Activated T-helper 17 cell treated with anti-CD3 and anti-CD28 coated beads, Interleukin-2, amount 50 U/mL, for 72 hours (primary cell): ENCODE results near the gene ATP6V1C2. TPM values are rescaled to one million over a fixed set of nuclear protein-coding genes. Genes with fewer than 3 reads are reported as not detected.
"Not testable (repeated sequence)": the region's sequence is repeated elsewhere in the genome, so short reads cannot be mapped to it uniquely, and the experiment has no call there.

Experiments used
- ATAC-seq: fragments of 150-1000 bp; cut with Tn5 transposase; replicated peaks from 2 replicates; pipeline ENCODE4 v1.10.0; 2021; ENCODE audit warnings: mild to moderate bottlenecking, moderate library complexity
- H3K27ac Mint-ChIP-seq: one replicate; pipeline ENCODE4 v1.8.0; 2022; ENCODE audit warnings: mixed read lengths
- H3K27me3 Mint-ChIP-seq: one replicate; pipeline ENCODE4 v1.8.0; 2022; ENCODE audit warnings: mixed read lengths
- H3K36me3 Mint-ChIP-seq: one replicate; pipeline ENCODE4 v1.8.0; 2022; ENCODE audit warnings: low read depth, mild to moderate bottlenecking, mixed read lengths
- H3K4me1 Mint-ChIP-seq: one replicate; pipeline ENCODE4 v1.8.0; 2022; ENCODE audit warnings: mixed read lengths
- H3K4me3 Mint-ChIP-seq: one replicate; pipeline ENCODE4 v1.8.0; 2022; ENCODE audit warnings: mild to moderate bottlenecking, mixed read lengths
- H3K9me3 Mint-ChIP-seq: one replicate; pipeline ENCODE4 v1.8.0; 2022; ENCODE audit warnings: mixed read lengths
- total RNA-seq, 2 donors: library from RNA; stranded (reverse); gene quantifications; one replicate each; pipeline ENCODE4 v1.2.3, GENCODE V29; 2022

Gene ATP6V1C2
- total RNA-seq, 2 donors from 2014 or later, result not detected

DNA sequence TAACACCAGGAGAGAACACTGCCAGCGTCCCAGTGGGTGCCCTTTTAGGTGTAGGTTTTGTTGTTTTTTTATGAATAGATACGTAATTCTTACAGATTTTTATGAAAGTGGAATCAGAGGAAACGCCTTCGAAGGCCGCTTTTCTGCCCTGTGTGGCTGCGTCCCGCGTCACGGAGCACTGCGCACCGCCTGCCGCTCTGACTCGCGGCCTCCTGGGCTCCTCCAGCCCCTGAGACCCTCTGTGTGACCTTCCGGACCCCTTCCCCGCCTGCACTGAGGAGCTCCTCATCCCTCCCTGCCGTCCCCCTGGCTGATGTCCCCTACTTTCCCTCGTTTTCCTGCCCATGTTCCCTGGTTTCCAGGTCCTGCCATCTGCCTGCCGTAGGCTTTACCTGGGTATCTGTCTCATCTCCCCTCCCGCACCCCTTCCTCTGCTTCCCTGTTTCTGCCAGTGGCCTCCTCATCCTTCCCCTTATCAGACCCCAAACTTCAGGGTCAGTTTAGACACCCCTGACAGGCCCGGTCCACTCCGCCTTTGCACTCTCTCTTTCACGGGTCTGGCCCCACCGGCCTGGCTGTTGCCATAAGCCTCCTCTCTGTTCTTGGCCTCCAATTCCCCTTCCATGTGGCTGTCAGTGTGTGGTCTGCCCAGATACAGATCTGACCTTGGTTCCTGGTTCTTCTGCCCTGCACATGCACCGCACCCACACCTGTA, 58.5 kb downstream of the ATP6V1C2 start:
- no peaks in the 10 kb centered on the region for H3K4me1 Mint-ChIP-seq
- H3K36me3 Mint-ChIP-seq, result peaks cover 64% of the 10 kb centered on the region
- ATAC-seq, result no peak
- no peak overlapping the region for H3K4me3 Mint-ChIP-seq
- H3K9me3 Mint-ChIP-seq, result no peaks in the 10 kb centered on the region
- no peak overlapping the region for H3K27ac Mint-ChIP-seq
- H3K27me3 Mint-ChIP-seq, result no peaks in the 10 kb centered on the region

DNA sequence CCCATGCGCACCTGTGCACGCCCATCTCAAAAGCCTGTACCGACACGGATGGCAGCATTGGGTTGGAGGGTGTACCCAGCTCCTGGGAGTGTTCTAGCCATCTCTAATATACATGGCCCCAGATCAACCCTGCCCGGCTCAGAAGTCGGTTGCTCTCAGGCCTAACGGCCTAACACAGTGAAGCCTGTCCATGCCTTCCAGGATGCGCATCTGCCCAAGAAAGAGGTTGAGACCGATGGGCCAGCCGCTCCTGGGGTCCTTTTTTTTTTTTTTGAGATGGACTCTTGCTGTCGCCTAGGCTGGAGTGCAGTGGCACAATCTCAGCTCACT, 59.0 kb downstream of the ATP6V1C2 start:
- no peaks in the 10 kb centered on the region for H3K27me3 Mint-ChIP-seq
- H3K36me3 Mint-ChIP-seq, result peaks cover 70% of the 10 kb centered on the region

DNA sequence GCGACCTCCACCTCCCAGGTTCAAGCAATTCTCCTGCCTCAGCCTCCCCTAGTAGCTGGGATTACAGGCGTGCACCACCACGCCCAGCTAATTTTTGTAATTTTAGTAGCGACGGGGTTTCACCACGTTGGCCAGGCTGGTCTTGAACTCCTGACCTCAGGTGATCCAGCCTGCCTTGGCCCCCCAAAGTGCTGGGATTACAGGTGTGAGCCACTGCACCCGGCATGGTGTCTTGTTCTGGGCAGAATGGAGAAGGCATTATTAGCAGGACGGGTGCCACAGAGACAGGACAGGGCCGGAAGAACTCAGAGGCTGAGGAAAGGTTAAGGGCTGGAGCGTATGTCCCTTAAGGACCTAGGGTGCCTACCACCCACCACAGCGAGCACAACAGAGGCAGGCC, 59.4 kb downstream of the ATP6V1C2 start:
- H3K4me1 Mint-ChIP-seq, H3K27ac Mint-ChIP-seq, H3K4me3 Mint-ChIP-seq, H3K9me3 Mint-ChIP-seq, H3K27me3 Mint-ChIP-seq, ATAC-seq: not testable (repeated sequence)
- H3K36me3 Mint-ChIP-seq, result peaks cover 73% of the 10 kb centered on the region

More for the DNA sequence above, 59.0 kb downstream of the ATP6V1C2 start:
- H3K9me3 Mint-ChIP-seq, result no peaks in the 10 kb centered on the region
- no peak overlapping the region for H3K4me3 Mint-ChIP-seq
- no peak overlapping the region for H3K27ac Mint-ChIP-seq
- H3K4me1 Mint-ChIP-seq, result no peaks in the 10 kb centered on the region
- no peak for ATAC-seq

DNA sequence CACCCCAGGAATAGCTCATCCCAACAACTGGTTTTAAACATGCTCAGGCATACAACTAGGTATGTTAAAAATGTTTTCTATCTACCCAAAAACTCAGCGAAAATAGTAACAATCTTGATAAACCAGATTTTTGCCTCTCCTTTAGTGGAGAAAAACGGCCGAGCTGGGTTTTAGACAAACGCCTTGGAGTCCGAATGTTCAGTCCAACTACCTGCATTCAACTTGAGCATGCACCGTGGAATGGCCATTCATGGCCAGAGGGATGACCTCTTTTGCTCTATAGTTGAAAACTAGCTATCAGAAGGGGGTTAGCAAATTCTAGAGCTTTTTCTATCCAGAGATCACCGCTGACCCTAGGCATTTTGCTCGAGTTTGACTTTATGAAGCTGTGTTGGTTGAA, 60.3 kb downstream of the ATP6V1C2 start:
- Mint-ChIP-seq H3K36me3 (peaks cover 83% of the 10 kb centered on the region), H3K27ac (no peak overlapping the region), H3K27me3 (no peaks in the 10 kb centered on the region), H3K9me3 (no peaks in the 10 kb centered on the region), H3K4me1 (no peaks in the 10 kb centered on the region), H3K4me3 (no peak overlapping the region)
- no peak for ATAC-seq

DNA sequence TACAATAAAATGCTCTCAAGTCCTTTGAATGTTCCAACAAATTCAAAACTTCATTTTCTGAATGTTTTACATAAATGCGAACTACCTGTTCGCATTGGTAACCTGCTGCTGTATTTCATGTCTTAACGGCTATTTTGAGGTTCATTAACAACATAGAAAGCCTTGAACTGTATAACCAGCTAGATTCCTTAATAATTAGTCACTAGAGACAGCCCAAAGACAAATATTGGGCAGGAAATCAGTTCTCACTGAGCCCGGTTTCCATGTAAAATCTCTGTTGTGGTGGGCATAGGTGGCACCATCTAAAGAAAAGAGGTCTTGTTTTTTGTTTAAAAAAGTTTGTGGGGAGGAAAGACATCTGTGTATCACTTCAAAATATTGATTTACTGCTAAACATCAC, 62.0 kb downstream of the ATP6V1C2 start:
- Mint-ChIP-seq H3K9me3 (no peaks in the 10 kb centered on the region), H3K4me1 (no peaks in the 10 kb centered on the region), H3K27me3 (no peaks in the 10 kb centered on the region), H3K27ac (no peak overlapping the region), H3K36me3 (peaks cover 94% of the 10 kb centered on the region), H3K4me3 (no peak overlapping the region)
- ATAC-seq, result no peak

DNA sequence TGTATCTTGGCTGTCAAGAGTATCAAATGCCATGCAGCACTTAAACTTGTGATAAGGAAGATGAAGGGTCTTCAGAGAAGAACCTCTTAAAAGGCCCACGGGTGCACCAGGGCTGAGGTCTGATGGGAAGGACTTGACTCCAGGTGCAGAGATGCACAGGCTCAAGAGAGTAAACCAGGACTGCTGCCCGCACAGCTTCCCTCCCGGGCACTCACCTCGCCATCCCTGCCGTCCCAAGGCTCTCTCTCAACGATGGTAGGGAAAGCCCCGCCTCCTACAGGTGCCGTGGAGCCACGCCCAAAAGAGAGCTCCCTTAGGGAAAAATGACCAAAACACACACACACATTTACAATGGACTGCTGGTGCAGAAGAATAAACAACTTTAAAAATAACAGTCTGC, 63.3 kb downstream of the ATP6V1C2 start:
- Mint-ChIP-seq H3K4me1 (no peaks in the 10 kb centered on the region), H3K4me3 (no peak overlapping the region), H3K27ac (no peak overlapping the region), H3K27me3 (no peaks in the 10 kb centered on the region), H3K36me3 (peaks cover 100% of the 10 kb centered on the region), H3K9me3 (no peaks in the 10 kb centered on the region)
- ATAC-seq, result no peak

DNA sequence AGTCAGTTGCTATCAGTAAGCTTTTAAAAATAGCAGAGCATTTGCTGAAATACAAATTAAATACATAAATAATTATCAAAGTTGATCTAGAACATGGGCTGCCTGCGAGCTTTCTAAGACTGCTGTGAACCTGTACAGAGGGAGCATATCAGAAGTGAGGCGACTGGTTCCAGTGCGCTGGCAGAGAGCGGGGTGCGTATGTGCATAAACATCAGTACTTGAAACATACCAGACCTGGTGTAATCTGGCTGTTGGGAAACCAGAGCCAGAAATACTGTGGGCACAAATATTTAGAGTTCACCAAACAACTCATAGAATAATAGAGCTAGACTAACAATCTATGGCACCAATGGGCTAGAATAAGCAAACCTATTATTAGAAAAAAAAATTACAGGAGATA, 63.8 kb downstream of the ATP6V1C2 start:
- H3K36me3 Mint-ChIP-seq, result peaks cover 100% of the 10 kb centered on the region
- H3K4me1 Mint-ChIP-seq, result peaks cover 2% of the 10 kb centered on the region
- no peak overlapping the region for H3K27ac Mint-ChIP-seq
- no peak overlapping the region for H3K4me3 Mint-ChIP-seq
- ATAC-seq, result no peak
- H3K9me3 Mint-ChIP-seq, result no peaks in the 10 kb centered on the region
- no peaks in the 10 kb centered on the region for H3K27me3 Mint-ChIP-seq

DNA sequence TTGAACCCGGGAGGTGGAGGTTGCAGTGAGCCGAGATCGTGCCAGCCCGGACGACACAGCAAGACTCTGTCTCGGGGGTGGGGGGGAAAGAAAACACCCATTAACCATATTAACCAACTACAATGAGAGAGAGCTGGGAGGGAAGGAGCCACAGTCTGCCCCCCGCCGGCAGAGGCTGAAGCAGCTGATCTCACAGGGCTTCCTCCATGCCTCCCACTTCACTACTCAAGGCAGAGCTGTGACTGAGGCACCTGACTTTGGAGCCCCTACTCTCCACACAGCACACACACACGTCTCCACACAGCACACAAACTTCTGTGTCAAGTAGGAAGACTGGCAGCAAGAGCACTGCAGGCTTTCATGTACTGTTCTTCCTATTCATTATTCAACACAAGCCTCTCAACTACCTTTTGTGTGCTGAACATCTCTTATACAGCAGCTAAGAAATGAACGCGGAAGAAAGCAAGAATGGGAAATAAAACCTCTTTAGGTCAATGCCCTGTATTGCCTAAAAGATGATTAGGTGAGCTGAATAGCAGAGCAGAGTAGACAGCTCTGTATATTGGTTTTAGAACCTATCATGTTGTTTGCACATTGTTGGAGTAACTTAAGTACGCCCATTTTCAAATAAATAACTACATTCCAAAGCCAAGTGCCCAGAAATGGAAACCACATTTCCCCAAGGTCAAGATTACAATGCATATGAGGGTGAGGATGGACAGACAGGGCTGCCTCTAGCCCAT, 65.0 kb downstream of the ATP6V1C2 start:
- no peak overlapping the region for H3K27ac Mint-ChIP-seq
- no peaks in the 10 kb centered on the region for H3K27me3 Mint-ChIP-seq
- no peak overlapping the region for H3K4me3 Mint-ChIP-seq
- peaks cover 12% of the 10 kb centered on the region for H3K4me1 Mint-ChIP-seq
- peaks cover 100% of the 10 kb centered on the region for H3K36me3 Mint-ChIP-seq
- no peak for ATAC-seq
- no peaks in the 10 kb centered on the region for H3K9me3 Mint-ChIP-seq

DNA sequence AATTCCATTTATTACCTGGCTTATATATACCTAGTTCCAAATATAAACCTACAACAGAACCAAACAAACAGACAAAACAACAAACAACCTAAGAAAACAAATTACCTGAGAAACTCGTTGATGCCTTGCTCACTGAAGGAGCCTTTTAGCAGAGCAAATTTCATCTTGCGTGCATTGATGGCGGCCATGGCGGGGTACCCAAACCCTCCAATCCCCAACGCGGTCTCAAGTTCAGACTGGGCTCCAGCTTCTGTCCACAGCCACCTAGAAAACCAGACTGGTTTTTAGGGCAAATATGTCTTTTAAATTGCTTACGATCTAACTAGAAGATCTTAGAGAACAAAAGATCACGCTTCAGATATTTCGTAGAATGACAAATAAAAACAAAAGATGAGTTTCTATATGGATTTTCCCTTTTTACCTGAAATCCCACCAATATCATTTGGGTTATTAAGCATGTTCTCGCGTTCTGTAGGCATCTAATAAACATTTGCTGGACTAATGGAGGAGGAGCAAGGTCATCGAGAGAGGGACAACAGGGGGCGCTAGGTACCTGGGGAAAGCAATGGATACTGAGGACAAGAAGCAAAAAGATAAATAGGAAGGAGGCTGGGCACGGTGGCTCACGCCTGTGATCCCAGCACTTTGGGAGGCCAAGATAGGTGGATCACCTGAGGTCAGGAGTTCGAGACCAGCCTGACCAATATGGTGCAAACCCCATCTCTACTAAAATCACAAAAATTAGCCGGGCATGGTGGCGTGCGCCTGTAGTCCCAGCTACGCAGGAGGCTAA, 65.9 kb downstream of the ATP6V1C2 start:
- H3K27me3 Mint-ChIP-seq, result no peaks in the 10 kb centered on the region
- peaks cover 100% of the 10 kb centered on the region for H3K36me3 Mint-ChIP-seq
- no peak overlapping the region for H3K4me3 Mint-ChIP-seq
- no peak for ATAC-seq
- H3K27ac Mint-ChIP-seq, result peak overlapping the region; percentile 8
- H3K4me1 Mint-ChIP-seq, result peaks cover 22% of the 10 kb centered on the region
- H3K9me3 Mint-ChIP-seq, result no peaks in the 10 kb centered on the region

DNA sequence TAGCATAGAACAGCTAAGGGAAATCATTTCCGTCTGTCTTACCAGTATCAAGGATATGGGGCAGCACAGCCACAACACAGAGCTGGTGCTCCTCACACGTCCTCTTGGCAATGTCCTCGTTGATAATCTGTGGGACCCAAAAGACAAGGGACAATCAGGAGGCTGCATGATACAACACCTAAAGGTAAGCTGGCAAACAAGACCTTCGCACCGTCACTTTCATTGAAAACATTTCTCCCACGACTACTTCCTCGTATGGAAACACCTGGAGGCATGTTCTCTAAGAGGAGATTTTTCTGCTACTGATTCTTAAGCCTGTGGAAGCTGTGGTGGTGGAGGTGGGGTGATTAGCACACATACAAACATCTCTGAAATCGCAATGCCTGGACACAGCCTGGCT, 67.4 kb downstream of the ATP6V1C2 start:
- H3K9me3 Mint-ChIP-seq, result no peaks in the 10 kb centered on the region
- no peak overlapping the region for H3K27ac Mint-ChIP-seq
- H3K27me3 Mint-ChIP-seq, result no peaks in the 10 kb centered on the region
- no peak for ATAC-seq
- H3K4me3 Mint-ChIP-seq, result no peak overlapping the region
- peaks cover 100% of the 10 kb centered on the region for H3K36me3 Mint-ChIP-seq
- peaks cover 28% of the 10 kb centered on the region for H3K4me1 Mint-ChIP-seq

DNA sequence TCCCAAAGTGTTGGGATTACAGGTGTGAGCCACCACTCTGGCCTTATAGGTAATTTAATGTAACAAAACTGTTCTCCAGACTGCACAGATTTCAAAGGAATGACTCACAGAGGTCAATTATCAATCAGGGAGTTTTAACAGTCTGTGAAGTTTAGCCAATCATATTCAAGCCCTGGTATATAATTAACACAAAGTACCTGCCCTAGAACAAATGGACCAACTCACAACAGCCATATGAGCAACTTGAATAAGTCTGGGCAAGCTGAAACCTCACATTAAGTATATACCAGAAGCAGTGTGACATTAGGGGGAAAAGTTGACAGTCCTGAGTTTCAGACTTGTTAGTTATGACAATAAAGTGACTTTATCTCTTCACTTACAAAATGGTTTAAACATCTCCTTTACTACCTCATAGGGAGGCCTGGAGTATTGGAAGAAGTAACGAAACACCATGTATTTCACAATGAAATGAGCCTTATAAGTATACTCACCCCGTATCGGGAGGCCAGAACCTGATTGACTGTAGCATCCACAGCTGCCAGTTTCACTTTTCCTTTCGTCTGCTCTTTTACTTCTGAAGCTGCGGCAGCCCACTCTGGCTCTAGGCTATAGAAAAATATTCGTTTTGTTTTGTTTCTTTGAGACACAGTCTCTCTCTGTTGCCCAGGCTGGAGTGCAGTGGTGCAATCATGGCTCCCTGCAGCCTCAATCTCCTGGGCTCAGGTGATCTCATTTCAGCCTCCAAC, 69.0 kb downstream of the ATP6V1C2 start:
- peak overlapping the region; percentile 91 for H3K27ac Mint-ChIP-seq
- H3K4me3 Mint-ChIP-seq, result peak overlapping the region; percentile 83
- H3K27me3 Mint-ChIP-seq, result no peaks in the 10 kb centered on the region

DNA sequence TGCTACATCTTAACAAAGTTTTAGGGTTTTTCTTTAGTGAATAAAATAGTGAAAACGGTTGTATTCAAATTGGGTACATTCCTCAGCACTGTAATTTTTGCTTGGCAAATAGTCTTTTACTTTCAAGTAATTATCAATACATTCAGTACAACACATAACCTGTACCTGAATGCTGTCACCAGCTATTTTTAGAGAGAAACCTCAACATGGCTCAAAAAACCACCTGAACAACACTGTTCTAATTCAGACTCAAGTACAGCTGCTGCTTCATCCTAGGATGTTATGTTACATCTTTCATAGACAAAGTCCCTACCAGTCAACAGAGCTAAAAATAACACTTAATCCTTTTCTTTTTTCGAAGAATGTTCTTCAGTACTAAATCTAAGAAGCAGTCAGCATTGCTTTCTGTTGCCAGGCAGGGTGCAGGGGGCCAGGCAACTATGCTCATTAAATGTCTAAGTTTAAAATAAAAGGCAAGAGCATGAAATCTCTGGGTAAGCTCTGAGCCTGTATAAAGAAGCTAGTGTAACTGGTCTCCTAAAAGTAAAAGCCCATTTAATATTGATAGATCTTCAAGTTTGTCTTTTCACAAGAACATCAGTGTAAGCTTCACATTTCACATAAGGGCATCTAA, 70.7 kb downstream of the ATP6V1C2 start:
- Mint-ChIP-seq H3K27ac (peak overlapping the region; percentile 91), H3K4me1 (peaks cover 34% of the 10 kb centered on the region), H3K36me3 (peaks cover 100% of the 10 kb centered on the region), H3K9me3 (no peaks in the 10 kb centered on the region), H3K4me3 (peak overlapping the region; percentile 83), H3K27me3 (no peaks in the 10 kb centered on the region)
- ATAC-seq, result peak; percentile 69

More for the DNA sequence above, 69.0 kb downstream of the ATP6V1C2 start:
- peaks cover 29% of the 10 kb centered on the region for H3K4me1 Mint-ChIP-seq
- ATAC-seq, result peak; percentile 80
- H3K9me3 Mint-ChIP-seq, result no peaks in the 10 kb centered on the region
- H3K36me3 Mint-ChIP-seq, result peaks cover 100% of the 10 kb centered on the region

DNA sequence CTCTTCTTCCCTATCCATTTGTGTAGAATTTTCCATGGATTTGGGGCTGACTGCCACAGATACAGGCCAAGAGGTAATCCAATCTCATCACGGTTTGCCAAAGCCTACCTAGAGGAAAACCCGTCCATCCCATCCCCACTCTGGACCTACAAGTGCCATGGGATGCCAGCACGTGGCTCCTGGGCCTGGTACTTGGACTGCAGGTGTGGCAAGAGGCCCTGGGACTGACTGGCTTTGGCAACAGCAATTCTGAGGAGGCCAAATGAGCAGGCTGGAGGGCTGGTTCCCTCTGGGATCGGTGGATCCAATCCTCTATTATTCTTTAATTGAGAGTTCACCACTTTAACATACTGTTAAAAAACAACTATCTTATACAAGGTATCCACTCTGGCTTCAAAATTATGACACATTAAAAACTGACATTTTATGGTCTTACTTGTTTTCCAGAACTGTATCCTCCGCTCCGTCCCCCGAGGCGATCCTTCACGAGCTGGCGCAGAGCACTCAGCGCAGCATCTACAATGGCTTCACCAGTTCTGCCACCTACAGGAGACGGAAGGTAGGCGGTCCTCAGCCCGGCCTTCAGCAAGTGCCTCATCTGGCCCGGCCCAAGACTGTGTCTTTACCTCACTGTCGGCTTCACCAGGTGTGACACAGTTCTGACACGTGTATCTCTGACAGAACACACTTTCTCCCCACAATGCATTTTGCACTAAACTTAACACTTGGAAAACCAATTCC, 71.4 kb downstream of the ATP6V1C2 start:
- no peaks in the 10 kb centered on the region for H3K9me3 Mint-ChIP-seq
- H3K4me3 Mint-ChIP-seq, result peak overlapping the region; percentile 83
- ATAC-seq, result no peak
- H3K36me3 Mint-ChIP-seq, result peaks cover 100% of the 10 kb centered on the region
- no peaks in the 10 kb centered on the region for H3K27me3 Mint-ChIP-seq
- H3K4me1 Mint-ChIP-seq, result peaks cover 34% of the 10 kb centered on the region
- peak overlapping the region; percentile 91 for H3K27ac Mint-ChIP-seq
